Right lobe of liver (tissue), 6 donors: ENCODE data around the gene TMEM154. TPM values are rescaled to one million over a fixed set of nuclear protein-coding genes. Genes with fewer than 3 reads are reported as not detected.
"Not testable (repeated sequence)": the region's sequence is repeated elsewhere in the genome, so short reads cannot be mapped to it uniquely, and the experiment has no call there.

Experiments used
- ATAC-seq, 4 donors: fragments of 200-7000 bp; cut with Tn5 transposase; one replicate each; pipeline ENCODE4 v1.9.1; 2020; ENCODE audit warnings: mild to moderate bottlenecking in 4 of 4, moderate library complexity in 4 of 4
- DNase-seq, 3 donors: peaks; one replicate each; pipeline ENCODE4 v3.0.0-alpha.2; 2020
- H3K27ac ChIP-seq, 3 donors: fragments of 200-600 bp; one replicate each; pipeline ENCODE4 v1.8.0; 2022
- H3K27me3 ChIP-seq, 2 donors: fragments of 200-600 bp; one replicate each; pipeline ENCODE4 v1.8.0; 2022
- H3K36me3 ChIP-seq, 4 donors: fragments of 200-600 bp; sonication (generic) in 1 of 4; one replicate each; pipeline versions ENCODE4 v1.5.1 to v1.8.0; 2017 to 2022; ENCODE audit warnings: control low read depth in 1 of 4
- H3K4me1 ChIP-seq, 4 donors: fragments of 200-600 bp; sonication (generic) in 1 of 4; one replicate each; pipeline versions ENCODE4 v1.5.1 to v1.8.0; 2017 to 2022; ENCODE audit warnings: control low read depth in 1 of 4
- H3K4me3 ChIP-seq, 3 donors: fragments of 200-600 bp; one replicate each; pipeline ENCODE4 v1.8.0; 2022
- H3K9me3 ChIP-seq, 4 donors: fragments of 200-600 bp; sonication (generic) in 1 of 4; one replicate each; pipeline versions ENCODE4 v1.5.1 to v1.8.0; 2017 to 2022; ENCODE audit warnings: control low read depth in 1 of 4
- CTCF ChIP-seq, 4 donors: fragments of 200-600 bp in 3 of 4; fragments of 450-650 bp in 1 of 4; IDR thresholded peaks; one replicate each; pipeline versions ENCODE4 v1.5.1 to v1.8.0; 2016 to 2022; ENCODE audit warnings: antibody characterized with exemption in 4 of 4, mild to moderate bottlenecking in 2 of 4
- POLR2A ChIP-seq: fragments of 450-650 bp; IDR thresholded peaks from one replicate; pipeline ENCODE4 v1.6.1; 2017; ENCODE audit warnings: antibody characterized with exemption, mild to moderate bottlenecking
- WGBS: methylation state at CpG from one replicate; pipeline ENCODE4 v1.1.6; 2018; ENCODE audit warnings: low coverage, low lambda C conversion rate; ENCODE audit not compliant: insufficient coverage; ENCODE audit errors: missing lambda C conversion rate; 5-methylcytosine and 5-hydroxymethylcytosine counted together
- intact Hi-C, 2 donors: fragments of 100-400 bp; cut with DNase I; formaldehyde crosslinking; loops; one replicate each; pipeline versions ENCODE4 v1.11.2 to v1.14.1; 2022
- total RNA-seq, 6 experiments: library from RNA; depleted of rRNA in 2 of 6; stranded (reverse); fragments of >200 nt in 2 of 6; fragmentation: NEBNext Ultra II Directional in 3 of 6; extraction: Animal tissue kit (Norgen Biotek cat#: 25700) in 3 of 6; gene quantifications; one replicate each; pipeline versions ENCODE4 v1.1.0 to v1.2.4, GENCODE V29; 2016 to 2023
- donor health status: DM: no; HTN: yes; CAD: no.
- donor health status: DM: no; HTN: no; CAD: no.
- donor health status: DM: no; HTN: no; CAD: no.
- donor health status: DM: no; HTN: yes; CAD: no.
- donor health status: DM: no; HTN: yes; CAD: no.

The TMEM154 gene
- total RNA-seq, 6 experiments from 2014 or later = 0.64 to 6.7 (median 2.9) TPM

GRCh38 chr4:152667781-152668180 is 12.0 kb downstream of the TMEM154 start:
- no peak for DNase-seq

GRCh38 chr4:152666946-152667345 is 12.9 kb downstream of the TMEM154 start:
- DNase-seq = no peak
- H3K27ac ChIP-seq = no peak overlapping the region
- H3K4me3 ChIP-seq = no peak overlapping the region
- no peaks in the 10 kb centered on the region for H3K27me3 ChIP-seq
- no peaks in the 10 kb centered on the region for H3K4me1 ChIP-seq
- H3K36me3 ChIP-seq = no peaks in the 10 kb centered on the region
- intact Hi-C loops = no loop called here
- H3K9me3 ChIP-seq = no peaks in the 10 kb centered on the region
- no peak for TF ChIP-seq CTCF (IDR thresholded peaks at IDR 0.05)
- TF ChIP-seq POLR2A = no peak
- ATAC-seq = no peak
- WGBS = 77% methylated on average over 6 of the region's 6 CpGs

More at GRCh38 chr4:152667781-152668180, 12.0 kb downstream of the TMEM154 start:
- Histone ChIP-seq H3K4me1 (peaks cover 0 to 6% (median 0%) of the 10 kb centered on the region in 4 donors), H3K9me3 (no peaks in the 10 kb centered on the region), H3K4me3 (no peak overlapping the region), H3K36me3 (no peaks in the 10 kb centered on the region), H3K27me3 (no peaks in the 10 kb centered on the region), H3K27ac (no peak overlapping the region)
- intact Hi-C loops = no loop called here
- no peak for ATAC-seq
- TF ChIP-seq CTCF (IDR thresholded peaks at IDR 0.05) (no peak), POLR2A (no peak)
- 76% methylated on average over 3 of the region's 3 CpGs for WGBS

- TF ChIP-seq POLR2A = no peak
- TF ChIP-seq CTCF (IDR thresholded peaks at IDR 0.05) = no peak
- WGBS = 79% methylated on average over 3 of the region's 7 CpGs
- no peak for ATAC-seq
Observed at GRCh38 chr4:152665691-152666395, 14.0 kb downstream of the TMEM154 start.

GRCh38 chr4:152664067-152664378 is 15.8 kb downstream of the TMEM154 start:
- intact Hi-C loops, H3K9me3 ChIP-seq, H3K27ac ChIP-seq, ATAC-seq, DNase-seq, H3K27me3 ChIP-seq, H3K36me3 ChIP-seq, H3K4me3 ChIP-seq, H3K4me1 ChIP-seq: not testable (repeated sequence)
- WGBS = 55% methylated on average over 5 of the region's 5 CpGs

More at GRCh38 chr4:152665691-152666395, 14.0 kb downstream of the TMEM154 start:
- H3K9me3 ChIP-seq = no peaks in the 10 kb centered on the region
- no peaks in the 10 kb centered on the region for H3K27me3 ChIP-seq
- H3K27ac ChIP-seq = no peak overlapping the region
- no peaks in the 10 kb centered on the region for H3K36me3 ChIP-seq
- H3K4me3 ChIP-seq = no peak overlapping the region
- no peaks in the 10 kb centered on the region for H3K4me1 ChIP-seq
- intact Hi-C loops = no loop called here
- DNase-seq = no peak

- no peak for DNase-seq
- H3K4me1 ChIP-seq = no peaks in the 10 kb centered on the region
- TF ChIP-seq CTCF (IDR thresholded peaks at IDR 0.05) (no peak), POLR2A (no peak)
- no peaks in the 10 kb centered on the region for H3K36me3 ChIP-seq
- peak; percentile 18 to 45 (median 28) for ATAC-seq
- intact Hi-C loops = no loop called here
- H3K27ac ChIP-seq = no peak overlapping the region
- 67% methylated on average over 5 of the region's 6 CpGs for WGBS
- H3K27me3 ChIP-seq = no peaks in the 10 kb centered on the region
- H3K4me3 ChIP-seq = no peak overlapping the region
- no peaks in the 10 kb centered on the region for H3K9me3 ChIP-seq
Observed at GRCh38 chr4:152663203-152664066, 16.4 kb downstream of the TMEM154 start.
